IMR-90 (cell line): ENCODE data around the gene SERPINA12. TPM values are rescaled to one million over a fixed set of nuclear protein-coding genes. Genes with fewer than 3 reads are reported as not detected.

Experiments used
- ATAC-seq: fragments of 200-7000 bp; cut with Tn5 transposase; 2 replicates; pipeline ENCODE4 v1.9.1; 2020; ENCODE audit warnings: low read depth, mild to moderate bottlenecking, moderate library complexity
- BruUV-seq: library from RNA; stranded (reverse); fragments of 400-500 nt; replicated peaks from 2 replicates; lab custom pipeline; 2021; lab: Mats Ljungman, UMichigan
- CTCF ChIA-PET: fragments of 300-600 bp; formaldehyde crosslinking; extraction: SDS; loops from one replicate; lab custom pipeline; 2021; ENCODE audit warnings: antibody characterized with exemption; lab: Yijun Ruan, JAX
- POLR2A ChIA-PET: fragments of 300-600 bp; sonication (Branson Sonifier 250); formaldehyde crosslinking; loops from one replicate; lab custom pipeline; 2022; ENCODE audit warnings: antibody characterized with exemption; ENCODE audit not compliant: unreplicated experiment; lab: Charles Lee
- DNase-seq: peaks from one replicate; pipeline ENCODE4 v3.0.0; 2013
- H2AFZ ChIP-seq: replicated peaks from 2 replicates; pipeline ENCODE3; 2013; ENCODE audit warnings: low read length, mild to moderate bottlenecking; ENCODE audit not compliant: poor library complexity
- H2AK5ac ChIP-seq: 2 replicates; pipeline ENCODE4 v1.6.1; 2013; ENCODE audit warnings: low read depth, low read length, inconsistent platforms
- H2AK9ac ChIP-seq: replicated peaks from 2 replicates; pipeline ENCODE3; 2013; ENCODE audit warnings: mild to moderate bottlenecking, low read depth, low read length, moderate library complexity; ENCODE audit not compliant: poor library complexity
- H2BK120ac ChIP-seq: 2 replicates; pipeline ENCODE4 v1.6.1; 2013; ENCODE audit warnings: low read depth, low read length, inconsistent platforms
- H2BK15ac ChIP-seq: 3 replicates; pipeline ENCODE4 v1.6.1; 2013; ENCODE audit warnings: low read depth, low read length, inconsistent platforms
- H2BK20ac ChIP-seq: 2 replicates; pipeline ENCODE4 v1.6.1; 2013; ENCODE audit warnings: low read depth, mild to moderate bottlenecking, inconsistent platforms, low read length, moderate library complexity
- H2BK5ac ChIP-seq: 2 replicates; pipeline ENCODE4 v1.6.1; 2013; ENCODE audit warnings: mild to moderate bottlenecking, low read depth, low read length, inconsistent platforms; ENCODE audit not compliant: poor library complexity, severe bottlenecking
- H3K14ac ChIP-seq: replicated peaks from 2 replicates; pipeline ENCODE4 v1.6.1; 2013; ENCODE audit warnings: low read depth, low read length, inconsistent platforms
- H3K18ac ChIP-seq: 2 replicates; pipeline ENCODE4 v1.6.1; 2013; ENCODE audit warnings: low read depth, low read length, control low read depth
- H3K23ac ChIP-seq: 2 replicates; pipeline ENCODE4 v1.6.1; 2013; ENCODE audit warnings: low read depth, low read length, inconsistent platforms
- H3K27ac ChIP-seq: 2 replicates; pipeline ENCODE4 v1.5.1; 2013; ENCODE audit warnings: mild to moderate bottlenecking, control low read depth, low read length; ENCODE audit not compliant: insufficient read depth
- H3K27me3 ChIP-seq: 2 replicates; pipeline ENCODE4 v1.6.1; 2013; ENCODE audit warnings: low read length; ENCODE audit not compliant: control insufficient read depth, insufficient read depth
- H3K36me3 ChIP-seq: 2 replicates; pipeline ENCODE4 v1.6.1; 2013; ENCODE audit warnings: low read length, mixed read lengths; ENCODE audit not compliant: control insufficient read depth, insufficient read depth
- H3K4ac ChIP-seq: 2 replicates; pipeline ENCODE4 v1.6.1; 2013; ENCODE audit warnings: low read depth, low read length, inconsistent platforms
- H3K4me1 ChIP-seq: 2 replicates; pipeline ENCODE4 v1.6.1; 2013; ENCODE audit warnings: low read length, mixed read lengths; ENCODE audit not compliant: control insufficient read depth, insufficient read depth
- H3K4me2 ChIP-seq: 2 replicates; pipeline ENCODE4 v1.6.1; 2013; ENCODE audit warnings: low read depth, mild to moderate bottlenecking, control low read depth, low read length, moderate library complexity
- H3K4me3 ChIP-seq: 2 replicates; pipeline ENCODE4 v1.5.1; 2013; ENCODE audit warnings: low read depth, mild to moderate bottlenecking, control low read depth, low read length, moderate library complexity; ENCODE audit not compliant: insufficient read depth
- H3K56ac ChIP-seq: 2 replicates; pipeline ENCODE4 v1.6.1; 2013; ENCODE audit warnings: low read length, inconsistent platforms; ENCODE audit not compliant: insufficient read depth; ENCODE audit errors: extremely low read depth
- H3K79me1 ChIP-seq, 2 experiments: 2 replicates each; pipeline ENCODE4 v1.6.1; 2013; ENCODE audit warnings: low read length in 2 of 2, inconsistent platforms in 1 of 2, low read depth in 1 of 2
- H3K9ac ChIP-seq: 2 replicates; pipeline ENCODE4 v1.6.1; 2013; ENCODE audit warnings: low read depth, low read length, control low read depth
- H3K9me1 ChIP-seq: 2 replicates; pipeline ENCODE4 v1.6.1; 2013; ENCODE audit warnings: low read length, inconsistent platforms; ENCODE audit not compliant: insufficient read depth
- H3K9me3 ChIP-seq: 2 replicates; pipeline ENCODE4 v1.6.1; 2013; ENCODE audit warnings: low read length; ENCODE audit not compliant: control insufficient read depth, insufficient read depth
- H4K20me1 ChIP-seq: 2 replicates; pipeline ENCODE4 v1.6.1; 2013; ENCODE audit warnings: low read length, inconsistent platforms; ENCODE audit not compliant: insufficient read depth
- H4K5ac ChIP-seq: 2 replicates; pipeline ENCODE4 v1.6.1; 2013; ENCODE audit warnings: mild to moderate bottlenecking, low read depth, low read length, control low read depth
- H4K8ac ChIP-seq, 2 experiments: 2 replicates each; pipeline ENCODE4 v1.6.1; 2013; ENCODE audit warnings: low read depth in 2 of 2, low read length in 2 of 2, control low read depth in 1 of 2, inconsistent platforms in 1 of 2
- H4K91ac ChIP-seq: 2 replicates; pipeline ENCODE4 v1.6.1; 2013; ENCODE audit warnings: low read depth, low read length, inconsistent platforms; ENCODE audit not compliant: insufficient read depth
- RAD21 ChIP-seq: IDR thresholded peaks from 2 replicates; pipeline ENCODE4 v1.6.1; 2012; ENCODE audit warnings: low read length, improper control_type of control experiment
- WGBS, 2 experiments: methylation state at CpG; one replicate each; pipeline versions ENCODE4 v1.1.5 to v1.1.7; 2013; ENCODE audit warnings: missing lambda C conversion rate in 2 of 2; ENCODE audit not compliant: insufficient read length in 1 of 2; ENCODE audit errors: extremely low coverage in 2 of 2; 5-methylcytosine and 5-hydroxymethylcytosine counted together
- dilution Hi-C: fragments of 300-500 bp; cut with HindIII; formaldehyde crosslinking; loops from one replicate; pipeline ENCODE4 v1.14.3; 2018; ENCODE audit warnings: low sequenced_read_pairs; ENCODE audit not compliant: unreplicated experiment
- in situ Hi-C: fragments of 300-500 bp; cut with MboI; formaldehyde crosslinking; loops from 3 replicates; pipeline ENCODE4 v1.14.3; 2019; ENCODE audit warnings: low sequenced_read_pairs, inconsistent platforms, mixed read lengths
- intact Hi-C: fragments of 100-400 bp; cut with micrococcal nuclease; formaldehyde crosslinking; loops from 2 replicates; pipeline ENCODE4 v1.10.0; 2022
- polyA plus RNA-seq, 3 experiments: library from polyadenylated mRNA; depleted of rRNA; stranded (reverse); fragments of >200 nt; gene quantifications; 2 replicates each; pipeline ENCODE4 v1.2.3, GENCODE V29; 2012; ENCODE audit warnings: low replicate concordance in 1 of 3
- total RNA-seq: library from RNA; depleted of rRNA; stranded (reverse); fragments of >200 nt; gene quantifications from 2 replicates; pipeline ENCODE4 v1.2.3, GENCODE V29; 2012
- TF ChIP-seq, protein P1 (sequence below): fragments of 150-350 bp; IDR thresholded peaks from 2 replicates; pipeline ENCODE4 v1.6.1; 2017; ENCODE audit warnings: mild to moderate bottlenecking, antibody characterized with exemption, low read length, low read depth
- TF ChIP-seq, protein P2 (sequence below): conservative IDR thresholded peaks from 2 replicates; pipeline ENCODE4 v1.5.1; 2012; ENCODE audit warnings: mild to moderate bottlenecking, low read depth, low read length, improper control_type of control experiment
- TF ChIP-seq, protein P3 (sequence below): fragments of 150-350 bp; IDR thresholded peaks from 2 replicates; pipeline ENCODE4 v1.6.1; 2016; ENCODE audit warnings: low read depth, mild to moderate bottlenecking, low read length, moderate library complexity, borderline replicate concordance

Gene SERPINA12
- total and polyA plus RNA-seq, 2 of the 4 experiments (the other 2 are of a cell fraction): not detected

DNA sequence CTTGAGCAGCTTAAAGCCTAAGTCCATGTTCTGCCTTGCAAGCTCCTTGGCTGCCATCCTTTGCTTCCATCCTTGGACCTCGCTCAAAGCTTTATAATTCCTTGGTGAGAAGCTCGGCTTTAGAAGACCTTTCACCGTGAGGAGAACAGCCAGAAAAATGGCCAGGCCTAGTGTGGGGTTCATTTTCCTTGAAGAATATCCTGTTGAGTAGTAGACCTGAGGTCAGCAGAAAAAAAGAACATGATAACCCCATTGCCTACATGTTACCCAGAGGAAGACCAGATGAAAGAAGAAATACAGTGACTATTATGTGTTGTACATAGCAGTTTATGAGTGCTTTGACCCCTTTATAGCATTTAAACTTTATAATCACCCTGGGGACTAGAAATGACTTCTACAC, 11.1 kb downstream of the SERPINA12 start:
- Histone ChIP-seq H2AK9ac (no peak overlapping the region), H3K56ac (no peak overlapping the region), H2BK20ac (no peak overlapping the region), H3K4ac (no peak overlapping the region), H3K27me3 (no peaks in the 10 kb centered on the region), H2BK120ac (no peak overlapping the region), H3K9ac (no peak overlapping the region), H2AK5ac (no peak overlapping the region), H3K4me3 (no peak overlapping the region), H3K9me3 (0 out of 2 replicates have a peak, but pooled peaks cover under 1% of the 10 kb centered on the region), H2AFZ (no peak overlapping the region), H3K36me3 (no peaks in the 10 kb centered on the region), H3K4me2 (no peak overlapping the region), H4K20me1 (no peaks in the 10 kb centered on the region), H3K18ac (no peak overlapping the region), H4K5ac (no peak overlapping the region), H2BK15ac (no peak overlapping the region), H3K9me1 (no peaks in the 10 kb centered on the region), H3K4me1 (no peaks in the 10 kb centered on the region), H3K79me1 (no peaks in the 10 kb centered on the region), H2BK5ac (no peak overlapping the region), H3K27ac (no peak overlapping the region), H3K14ac (no peak overlapping the region), H3K23ac (no peak overlapping the region), H4K91ac (no peak overlapping the region), H4K8ac (no peak overlapping the region)
- TF ChIP-seq, protein P1, sequence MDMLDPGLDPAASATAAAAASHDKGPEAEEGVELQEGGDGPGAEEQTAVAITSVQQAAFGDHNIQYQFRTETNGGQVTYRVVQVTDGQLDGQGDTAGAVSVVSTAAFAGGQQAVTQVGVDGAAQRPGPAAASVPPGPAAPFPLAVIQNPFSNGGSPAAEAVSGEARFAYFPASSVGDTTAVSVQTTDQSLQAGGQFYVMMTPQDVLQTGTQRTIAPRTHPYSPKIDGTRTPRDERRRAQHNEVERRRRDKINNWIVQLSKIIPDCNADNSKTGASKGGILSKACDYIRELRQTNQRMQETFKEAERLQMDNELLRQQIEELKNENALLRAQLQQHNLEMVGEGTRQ: no peak
- TF ChIP-seq, protein P2, sequence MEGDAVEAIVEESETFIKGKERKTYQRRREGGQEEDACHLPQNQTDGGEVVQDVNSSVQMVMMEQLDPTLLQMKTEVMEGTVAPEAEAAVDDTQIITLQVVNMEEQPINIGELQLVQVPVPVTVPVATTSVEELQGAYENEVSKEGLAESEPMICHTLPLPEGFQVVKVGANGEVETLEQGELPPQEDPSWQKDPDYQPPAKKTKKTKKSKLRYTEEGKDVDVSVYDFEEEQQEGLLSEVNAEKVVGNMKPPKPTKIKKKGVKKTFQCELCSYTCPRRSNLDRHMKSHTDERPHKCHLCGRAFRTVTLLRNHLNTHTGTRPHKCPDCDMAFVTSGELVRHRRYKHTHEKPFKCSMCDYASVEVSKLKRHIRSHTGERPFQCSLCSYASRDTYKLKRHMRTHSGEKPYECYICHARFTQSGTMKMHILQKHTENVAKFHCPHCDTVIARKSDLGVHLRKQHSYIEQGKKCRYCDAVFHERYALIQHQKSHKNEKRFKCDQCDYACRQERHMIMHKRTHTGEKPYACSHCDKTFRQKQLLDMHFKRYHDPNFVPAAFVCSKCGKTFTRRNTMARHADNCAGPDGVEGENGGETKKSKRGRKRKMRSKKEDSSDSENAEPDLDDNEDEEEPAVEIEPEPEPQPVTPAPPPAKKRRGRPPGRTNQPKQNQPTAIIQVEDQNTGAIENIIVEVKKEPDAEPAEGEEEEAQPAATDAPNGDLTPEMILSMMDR: no peak
- TF ChIP-seq, protein P3, sequence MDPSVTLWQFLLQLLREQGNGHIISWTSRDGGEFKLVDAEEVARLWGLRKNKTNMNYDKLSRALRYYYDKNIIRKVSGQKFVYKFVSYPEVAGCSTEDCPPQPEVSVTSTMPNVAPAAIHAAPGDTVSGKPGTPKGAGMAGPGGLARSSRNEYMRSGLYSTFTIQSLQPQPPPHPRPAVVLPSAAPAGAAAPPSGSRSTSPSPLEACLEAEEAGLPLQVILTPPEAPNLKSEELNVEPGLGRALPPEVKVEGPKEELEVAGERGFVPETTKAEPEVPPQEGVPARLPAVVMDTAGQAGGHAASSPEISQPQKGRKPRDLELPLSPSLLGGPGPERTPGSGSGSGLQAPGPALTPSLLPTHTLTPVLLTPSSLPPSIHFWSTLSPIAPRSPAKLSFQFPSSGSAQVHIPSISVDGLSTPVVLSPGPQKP: no peak
- TF ChIP-seq RAD21: no peak
- no TSS peak for BruUV-seq
- DNase-seq (no peak), ATAC-seq (no peak)
- in situ Hi-C loops: no loop called here
- CTCF ChIA-PET: no interaction called here
- intact Hi-C loops: no loop called here
- POLR2A ChIA-PET: no interaction called here
- WGBS, 2 experiments: no CpG with 5 or more reads among the region's 3 CpGs
- dilution Hi-C loops: no loop called here
